ENCODE measurements around the gene REV3L. TPM values are rescaled to one million over a fixed set of nuclear protein-coding genes. Genes with fewer than 3 reads are reported as not detected.

Gene REV3L
- total and polyA plus RNA-seq, 4 donors: 3.8 to 17.7 (median 11.2) TPM

- peaks cover 0 to 18% (median 7%) of the 10 kb centered on the region in 4 donors for H3K36me3 ChIP-seq (ENCODE audit: control insufficient read depth in 4 of 4, insufficient read depth in 3 of 4, low read depth in 1 of 4, low read length in 3 of 4)
- 94% methylated on average over 3 of the region's 3 CpGs for WGBS
Observed at GRCh38 chr6:111399626-111400025, 83.4 kb downstream of the REV3L start.

More at GRCh38 chr6:111399626-111400025, 83.4 kb downstream of the REV3L start:
- no peak overlapping the region for H3K9ac ChIP-seq (ENCODE audit: low read depth in 1 of 2, low read length in 2 of 2)
- H3K4me3 ChIP-seq (ENCODE audit: low read depth in 1 of 3, low read length in 3 of 3): no peak overlapping the region
- no peaks in the 10 kb centered on the region for H3K27me3 ChIP-seq (ENCODE audit: control insufficient read depth in 4 of 4, insufficient read depth in 4 of 4, low read length in 3 of 4)
- TF ChIP-seq EGR1 (IDR thresholded peaks at IDR 0.05; ENCODE audit: low read depth in 2 of 2) (no peak), ZBTB33 (IDR thresholded peaks at IDR 0.05) (no peak), REST (IDR thresholded peaks at IDR 0.05) (no peak), JUND (IDR thresholded peaks at IDR 0.05) (no peak), ATF3 (IDR thresholded peaks at IDR 0.05) (no peak), YY1 (IDR thresholded peaks at IDR 0.05) (no peak), HNF4G (IDR thresholded peaks at IDR 0.05) (no peak), NR2F2 (IDR thresholded peaks at IDR 0.05) (no peak), SP1 (IDR thresholded peaks at IDR 0.05) (no peak), FOXA2 (IDR thresholded peaks at IDR 0.05) (no peak), CTCF (IDR thresholded peaks at IDR 0.05; ENCODE audit: low read depth, low read length, missing input control) (no peak), FOXA1 (IDR thresholded peaks at IDR 0.05) (no peak), TAF1 (conservative IDR thresholded peaks at IDR 0.05) (no peak), RAD21 (IDR thresholded peaks at IDR 0.05) (no peak), RXRA (IDR thresholded peaks at IDR 0.05) (no peak), HNF4A (conservative IDR thresholded peaks at IDR 0.05) (no peak), GABPA (IDR thresholded peaks at IDR 0.05 in 1 of 2, conservative IDR thresholded peaks at IDR 0.05 in 1 of 2) (no peak)
- TF ChIP-seq, protein P1, sequence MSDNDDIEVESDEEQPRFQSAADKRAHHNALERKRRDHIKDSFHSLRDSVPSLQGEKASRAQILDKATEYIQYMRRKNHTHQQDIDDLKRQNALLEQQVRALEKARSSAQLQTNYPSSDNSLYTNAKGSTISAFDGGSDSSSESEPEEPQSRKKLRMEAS (IDR thresholded peaks at IDR 0.05): no peak
- H3K4me1 ChIP-seq (ENCODE audit: control insufficient read depth in 4 of 4, insufficient read depth in 4 of 4, low read length in 3 of 4): no peaks in the 10 kb centered on the region
- peaks cover 0 to 3% (median 0%) of the 10 kb centered on the region in 4 donors for H3K9me3 ChIP-seq (ENCODE audit: control insufficient read depth in 4 of 4, low read length in 3 of 4)
- H3K27ac ChIP-seq (ENCODE audit: low read depth in 1 of 2, low read length in 2 of 2): no peak overlapping the region
- no peak for DNase-seq (ENCODE audit: low spot score)
